ENCODE results near the gene GFI1. TPM values are rescaled to one million over a fixed set of nuclear protein-coding genes. Genes with fewer than 3 reads are reported as not detected.
"Not testable (repeated sequence)": the region's sequence is repeated elsewhere in the genome, so short reads cannot be mapped to it uniquely, and the experiment has no call there.

The GFI1 gene
- polyA plus RNA-seq, 2 of the 4 experiments (the other 2 are of a cell fraction), result 0.08 to 0.18 TPM

GRCh38 chr1:92441697-92442342 is 44.9 kb downstream of the GFI1 start:
- CTCF ChIA-PET, result interaction anchor here (1.3 to 1.5 kb wide), 3 partner anchors 24 to 40 kb away, joined by 3 to 4 read pairs (median 3); no protein-coding TSS in a partner anchor
- DNase-seq (ENCODE audit: low read depth in 1 of 2, low spot score in 1 of 2) (peak; percentile 20 to 60), ATAC-seq (peak; percentile 83 to 88; a peak in 5 of 6 replicates), FAIRE-seq (no peak)
- Histone ChIP-seq H3K4me2 (peak overlapping the region; percentile 52), H3K4me1 (peaks cover 2% of the 10 kb centered on the region; the same call in 1 of the 3 replicates), H3K9me3 (no peaks in the 10 kb centered on the region), H3K27ac (peak overlapping the region; percentile 57 to 75; a peak in 5 of 6 replicates), H3K4me3 (peak overlapping the region; percentile 39)
- POLR2A ChIA-PET, result no interaction called here
- TF ChIP-seq TP53 (CRISPR knock-in tag; IDR thresholded peaks at IDR 0.05) (no peak), TFCP2L1 (CRISPR knock-in tag; IDR thresholded peaks at IDR 0.05) (no peak), JUNB (IDR thresholded peaks at IDR 0.05) (no peak), POLR2AphosphoS2 (conservative IDR thresholded peaks at IDR 0.05; ENCODE audit: low read length) (no peak)
- TF ChIP-seq, protein P1, sequence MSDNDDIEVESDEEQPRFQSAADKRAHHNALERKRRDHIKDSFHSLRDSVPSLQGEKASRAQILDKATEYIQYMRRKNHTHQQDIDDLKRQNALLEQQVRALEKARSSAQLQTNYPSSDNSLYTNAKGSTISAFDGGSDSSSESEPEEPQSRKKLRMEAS (IDR thresholded peaks at IDR 0.05), result peak; percentile 39
- TF ChIP-seq, protein P2, sequence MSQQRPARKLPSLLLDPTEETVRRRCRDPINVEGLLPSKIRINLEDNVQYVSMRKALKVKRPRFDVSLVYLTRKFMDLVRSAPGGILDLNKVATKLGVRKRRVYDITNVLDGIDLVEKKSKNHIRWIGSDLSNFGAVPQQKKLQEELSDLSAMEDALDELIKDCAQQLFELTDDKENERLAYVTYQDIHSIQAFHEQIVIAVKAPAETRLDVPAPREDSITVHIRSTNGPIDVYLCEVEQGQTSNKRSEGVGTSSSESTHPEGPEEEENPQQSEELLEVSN (IDR thresholded peaks at IDR 0.05; ENCODE audit: borderline replicate concordance, low read depth), result peak; percentile 46; the same call in 1 of the 2 replicates
- WGBS (ENCODE audit: missing lambda C conversion rate), result 53% methylated on average over 18 of the region's 32 CpGs

- Histone ChIP-seq H3K9me3 (no peaks in the 10 kb centered on the region), H3K4me3 (peak overlapping the region; percentile 39), H3K27ac (peak overlapping the region; percentile 57 to 75; a peak in 5 of 6 replicates), H3K4me2 (peak overlapping the region; percentile 52), H3K4me1 (0 out of 3 replicates have a peak, but pooled peaks cover 2% of the 10 kb centered on the region)
- TF ChIP-seq, protein P3, sequence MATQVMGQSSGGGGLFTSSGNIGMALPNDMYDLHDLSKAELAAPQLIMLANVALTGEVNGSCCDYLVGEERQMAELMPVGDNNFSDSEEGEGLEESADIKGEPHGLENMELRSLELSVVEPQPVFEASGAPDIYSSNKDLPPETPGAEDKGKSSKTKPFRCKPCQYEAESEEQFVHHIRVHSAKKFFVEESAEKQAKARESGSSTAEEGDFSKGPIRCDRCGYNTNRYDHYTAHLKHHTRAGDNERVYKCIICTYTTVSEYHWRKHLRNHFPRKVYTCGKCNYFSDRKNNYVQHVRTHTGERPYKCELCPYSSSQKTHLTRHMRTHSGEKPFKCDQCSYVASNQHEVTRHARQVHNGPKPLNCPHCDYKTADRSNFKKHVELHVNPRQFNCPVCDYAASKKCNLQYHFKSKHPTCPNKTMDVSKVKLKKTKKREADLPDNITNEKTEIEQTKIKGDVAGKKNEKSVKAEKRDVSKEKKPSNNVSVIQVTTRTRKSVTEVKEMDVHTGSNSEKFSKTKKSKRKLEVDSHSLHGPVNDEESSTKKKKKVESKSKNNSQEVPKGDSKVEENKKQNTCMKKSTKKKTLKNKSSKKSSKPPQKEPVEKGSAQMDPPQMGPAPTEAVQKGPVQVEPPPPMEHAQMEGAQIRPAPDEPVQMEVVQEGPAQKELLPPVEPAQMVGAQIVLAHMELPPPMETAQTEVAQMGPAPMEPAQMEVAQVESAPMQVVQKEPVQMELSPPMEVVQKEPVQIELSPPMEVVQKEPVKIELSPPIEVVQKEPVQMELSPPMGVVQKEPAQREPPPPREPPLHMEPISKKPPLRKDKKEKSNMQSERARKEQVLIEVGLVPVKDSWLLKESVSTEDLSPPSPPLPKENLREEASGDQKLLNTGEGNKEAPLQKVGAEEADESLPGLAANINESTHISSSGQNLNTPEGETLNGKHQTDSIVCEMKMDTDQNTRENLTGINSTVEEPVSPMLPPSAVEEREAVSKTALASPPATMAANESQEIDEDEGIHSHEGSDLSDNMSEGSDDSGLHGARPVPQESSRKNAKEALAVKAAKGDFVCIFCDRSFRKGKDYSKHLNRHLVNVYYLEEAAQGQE (IDR thresholded peaks at IDR 0.05), result no peak
- no peak for TF ChIP-seq HOXB5 (CRISPR knock-in tag; IDR thresholded peaks at IDR 0.05)
- no peak for TF ChIP-seq CHD2 (IDR thresholded peaks at IDR 0.05; ENCODE audit: low read length, partially characterized antibody)
- no peak for TF ChIP-seq CBX2 (IDR thresholded peaks at IDR 0.05; ENCODE audit: borderline replicate concordance, low read depth)
- TF ChIP-seq CHD4 (IDR thresholded peaks at IDR 0.05; ENCODE audit: borderline replicate concordance), result no peak
- ATAC-seq (no peak), FAIRE-seq (no peak), DNase-seq (ENCODE audit: low read depth in 1 of 2, low spot score in 1 of 2) (no peak)
- ChIA-PET POLR2A (no interaction called here), CTCF (interaction anchor here (1.4 kb wide), 1 partner anchor 31 kb away, joined by 3 read pairs; no protein-coding TSS in a partner anchor)
- 89% methylated on average over 9 of the region's 9 CpGs for WGBS (ENCODE audit: missing lambda C conversion rate)
These were observed 45.4 kb downstream of the GFI1 start for GRCh38 chr1:92441316-92441696.

DNA sequence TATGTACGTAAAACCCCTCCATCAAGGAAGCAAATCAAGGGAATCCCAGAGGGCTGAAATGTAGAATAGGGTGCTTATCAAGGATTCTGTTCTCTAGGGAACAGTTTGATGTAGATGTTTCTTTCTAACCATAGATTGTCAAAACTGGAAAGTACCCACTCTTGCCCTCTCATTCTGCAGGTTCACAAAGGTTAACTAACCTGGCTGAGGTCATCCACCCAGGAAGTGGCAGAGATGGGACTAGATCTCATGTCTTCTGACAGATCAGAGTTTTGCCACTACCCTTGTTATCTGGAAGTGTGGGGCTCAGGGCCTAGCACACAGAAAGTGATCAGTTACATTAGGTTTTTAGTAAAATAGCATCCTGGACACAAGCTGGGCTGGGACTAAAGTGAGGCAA is 47.4 kb downstream of the GFI1 start:
- WGBS (ENCODE audit: missing lambda C conversion rate), result 95% methylated on average over 1 of the region's 1 CpG
- FAIRE-seq, result no peak
- CTCF ChIA-PET, result no interaction called here

GRCh38 chr1:92434572-92434971 is 52.2 kb downstream of the GFI1 start:
- H3K9me3 ChIP-seq; H3K4me1 ChIP-seq; POLR2A ChIA-PET; FAIRE-seq; ATAC-seq; H3K4me2 ChIP-seq; H3K4me3 ChIP-seq; H3K27ac ChIP-seq; CTCF ChIA-PET; DNase-seq (ENCODE audit: low read depth in 1 of 2, low spot score in 1 of 2): not testable (repeated sequence)
- 0% methylated on average over 1 of the region's 1 CpG for WGBS (ENCODE audit: missing lambda C conversion rate)

More for the DNA sequence above, 47.4 kb downstream of the GFI1 start:
- DNase-seq (ENCODE audit: low read depth in 1 of 2, low spot score in 1 of 2) (no peak), ATAC-seq (no peak)
- no peak overlapping the region for H3K4me2 ChIP-seq
- H3K27ac ChIP-seq, result no peak overlapping the region
- TF ChIP-seq CEBPB (IDR thresholded peaks at IDR 0.05) (no peak), RCOR1 (IDR thresholded peaks at IDR 0.05; ENCODE audit: low read depth, low read length) (no peak), ZSCAN20 (CRISPR knock-in tag; IDR thresholded peaks at IDR 0.05) (no peak), FOSL2 (IDR thresholded peaks at IDR 0.05) (no peak), FOSL2 (CRISPR knock-in tag; IDR thresholded peaks at IDR 0.05) (no peak), HOXB5 (CRISPR knock-in tag; IDR thresholded peaks at IDR 0.05) (no peak), RNF2 (IDR thresholded peaks at IDR 0.05; ENCODE audit: borderline replicate concordance, low read depth) (no peak), NPAS2 (CRISPR knock-in tag; IDR thresholded peaks at IDR 0.05; ENCODE audit: borderline replicate concordance) (no peak), KDM1A (IDR thresholded peaks at IDR 0.05; ENCODE audit: low read depth) (no peak), MAZ (IDR thresholded peaks at IDR 0.05; ENCODE audit: borderline replicate concordance, low read depth, low read length) (no peak), HDAC2 (IDR thresholded peaks at IDR 0.05) (no peak), NFE2L2 (conservative IDR thresholded peaks at IDR 0.05; ENCODE audit: low read length) (no peak), KDM5A (IDR thresholded peaks at IDR 0.05) (no peak), RARB (CRISPR knock-in tag; IDR thresholded peaks at IDR 0.05) (no peak), CTCF (IDR thresholded peaks at IDR 0.05) (no peak), CBX2 (IDR thresholded peaks at IDR 0.05; ENCODE audit: borderline replicate concordance, low read depth) (no peak)
- TF ChIP-seq, protein P4, sequence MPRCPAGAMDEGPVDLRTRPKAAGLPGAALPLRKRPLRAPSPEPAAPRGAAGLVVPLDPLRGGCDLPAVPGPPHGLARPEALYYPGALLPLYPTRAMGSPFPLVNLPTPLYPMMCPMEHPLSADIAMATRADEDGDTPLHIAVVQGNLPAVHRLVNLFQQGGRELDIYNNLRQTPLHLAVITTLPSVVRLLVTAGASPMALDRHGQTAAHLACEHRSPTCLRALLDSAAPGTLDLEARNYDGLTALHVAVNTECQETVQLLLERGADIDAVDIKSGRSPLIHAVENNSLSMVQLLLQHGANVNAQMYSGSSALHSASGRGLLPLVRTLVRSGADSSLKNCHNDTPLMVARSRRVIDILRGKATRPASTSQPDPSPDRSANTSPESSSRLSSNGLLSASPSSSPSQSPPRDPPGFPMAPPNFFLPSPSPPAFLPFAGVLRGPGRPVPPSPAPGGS (IDR thresholded peaks at IDR 0.05), result no peak
- POLR2A ChIA-PET, result no interaction called here
- H3K4me3 ChIP-seq, result no peak overlapping the region
- H3K4me1 ChIP-seq, result no peaks in the 10 kb centered on the region
- no peaks in the 10 kb centered on the region for H3K9me3 ChIP-seq

Measured in A549 (cell line).